HEK293 (cell line): ENCODE measurements around the gene SNX10.
"Not testable (repeated sequence)": the region's sequence is repeated elsewhere in the genome, so short reads cannot be mapped to it uniquely, and the experiment has no call there.

Source experiments
- CTCF ChIA-PET: fragments of 350-600 bp; formaldehyde crosslinking; extraction: SDS; loops from one replicate; lab custom pipeline; 2021; ENCODE audit warnings: antibody characterized with exemption; lab: Yijun Ruan, JAX
- POLR2A ChIA-PET: fragments of 300-600 bp; formaldehyde crosslinking; extraction: SDS; loops from one replicate; lab custom pipeline; 2020; ENCODE audit warnings: antibody characterized with exemption, inconsistent platforms; lab: Yijun Ruan, JAX
- H3K27ac ChIP-seq: fragments of 200-500 bp; sonication (Bioruptor generic); 2 replicates; pipeline ENCODE4 v1.5.1; 2014; ENCODE audit warnings: low read depth, low read length, control low read depth, inconsistent platforms; ENCODE audit errors: extremely low read depth
- H3K36me3 ChIP-seq, 2 experiments: fragments of 200-500 bp in 1 of 2; sonication (Bioruptor generic) in 1 of 2; 1 replicate in 1 of 2; 2 replicates in 1 of 2; pipeline ENCODE4 v1.5.1; 2014 to 2017; ENCODE audit warnings: inconsistent platforms in 2 of 2, low read length in 2 of 2; ENCODE audit not compliant: control insufficient read depth in 2 of 2, insufficient read depth in 1 of 2
- H3K4me1 ChIP-seq: fragments of 200-500 bp; sonication (Bioruptor generic); 2 replicates; pipeline ENCODE4 v1.5.1; 2014; ENCODE audit warnings: mild to moderate bottlenecking, low read length, inconsistent platforms; ENCODE audit not compliant: control insufficient read depth, insufficient read depth
- H3K4me3 ChIP-seq: 2 replicates; pipeline ENCODE4 v1.5.1; 2011; ENCODE audit warnings: low read depth, mild to moderate bottlenecking, control low read depth, low read length, moderate library complexity
- H3K9me3 ChIP-seq: fragments of 200-500 bp; sonication (Bioruptor generic); 2 replicates; pipeline ENCODE4 v1.5.1; 2014; ENCODE audit warnings: low read depth, low read length, inconsistent platforms; ENCODE audit not compliant: control insufficient read depth, insufficient read depth
- KLF1 ChIP-seq: fragments of 450-650 bp; formaldehyde crosslinking; IDR thresholded peaks from 2 replicates; pipeline ENCODE4 v1.5.1; 2016; ENCODE audit warnings: missing biosample characterization, missing genetic modification characterization
- KLF9 ChIP-seq: fragments of 450-650 bp; formaldehyde crosslinking; IDR thresholded peaks from 2 replicates; pipeline ENCODE4 v1.5.1; 2016; ENCODE audit warnings: missing biosample characterization, missing genetic modification characterization, low read depth
- MZF1 ChIP-seq: fragments of 450-650 bp; formaldehyde crosslinking; IDR thresholded peaks from 2 replicates; pipeline ENCODE4 v1.5.1; 2017; ENCODE audit warnings: missing biosample characterization, missing genetic modification characterization, borderline replicate concordance
- SCRT2 ChIP-seq: fragments of 450-650 bp; formaldehyde crosslinking; IDR thresholded peaks from 2 replicates; pipeline ENCODE4 v1.5.1; 2016; ENCODE audit warnings: missing biosample characterization, missing genetic modification characterization
- SP2 ChIP-seq: fragments of 450-650 bp; formaldehyde crosslinking; IDR thresholded peaks from 2 replicates; pipeline ENCODE4 v1.5.1; 2016; ENCODE audit warnings: missing biosample characterization, missing genetic modification characterization
- SP7 ChIP-seq: fragments of 450-650 bp; formaldehyde crosslinking; IDR thresholded peaks from 2 replicates; pipeline ENCODE4 v1.5.1; 2016; ENCODE audit warnings: missing biosample characterization, missing genetic modification characterization
- TCF7L2 ChIP-seq: IDR thresholded peaks from 2 replicates; pipeline ENCODE4 v1.6.1; 2011; ENCODE audit warnings: low read depth, mild to moderate bottlenecking, inconsistent platforms, low read length, moderate library complexity, borderline replicate concordance
- ZBTB10 ChIP-seq: fragments of 450-650 bp; formaldehyde crosslinking; IDR thresholded peaks from 2 replicates; pipeline ENCODE4 v1.5.1; 2016; ENCODE audit warnings: missing biosample characterization, missing genetic modification characterization
- ZNF133 ChIP-seq: fragments of 450-650 bp; formaldehyde crosslinking; IDR thresholded peaks from 2 replicates; pipeline ENCODE4 v1.5.1; 2016; ENCODE audit warnings: missing biosample characterization, missing genetic modification characterization
- ZNF155 ChIP-seq: fragments of 450-650 bp; formaldehyde crosslinking; IDR thresholded peaks from 2 replicates; pipeline ENCODE4 v1.5.1; 2016; ENCODE audit warnings: missing biosample characterization, missing genetic modification characterization
- ZNF239 ChIP-seq: fragments of 450-650 bp; formaldehyde crosslinking; IDR thresholded peaks from 2 replicates; pipeline ENCODE4 v1.5.1; 2016; ENCODE audit warnings: missing biosample characterization, missing genetic modification characterization
- ZNF366 ChIP-seq: fragments of 450-650 bp; formaldehyde crosslinking; conservative IDR thresholded peaks from 2 replicates; pipeline ENCODE4 v1.5.1; 2016; ENCODE audit warnings: missing biosample characterization, missing genetic modification characterization
- ZNF433 ChIP-seq: fragments of 450-650 bp; formaldehyde crosslinking; IDR thresholded peaks from 2 replicates; pipeline ENCODE4 v1.5.1; 2016; ENCODE audit warnings: missing biosample characterization, missing genetic modification characterization, low read depth
- ZNF596 ChIP-seq: fragments of 450-650 bp; IDR thresholded peaks from 2 replicates; pipeline ENCODE4 v1.5.0; 2018; ENCODE audit warnings: missing biosample characterization, mild to moderate bottlenecking, missing genetic modification characterization, moderate library complexity
- ZNF701 ChIP-seq: fragments of 450-650 bp; formaldehyde crosslinking; IDR thresholded peaks from 2 replicates; pipeline ENCODE4 v1.5.1; 2016; ENCODE audit warnings: missing biosample characterization, missing genetic modification characterization
- ZSCAN16 ChIP-seq: fragments of 450-650 bp; formaldehyde crosslinking; IDR thresholded peaks from 2 replicates; pipeline ENCODE4 v1.5.1; 2016; ENCODE audit warnings: missing biosample characterization, missing genetic modification characterization

The SNX10 gene

GRCh38 chr7:26284477-26284876 lies 7.2 kb upstream of the SNX10 start (continued):
- TF ChIP-seq ZBTB10 (tag by site-specific recombination), result no peak

GRCh38 chr7:26284995-26285632 lies 6.5 kb upstream of the SNX10 start:
- TF ChIP-seq MZF1 (peak; percentile 41; the same call in 1 of the 2 replicates), ZNF133 (tag by site-specific recombination) (peak; percentile 73), ZNF596 (tag by site-specific recombination) (no peak), ZNF366 (tag by site-specific recombination) (no peak), KLF9 (tag by site-specific recombination) (no peak), ZNF701 (no peak)
- Histone ChIP-seq H3K4me1 (no peaks in the 10 kb centered on the region), H3K9me3 (no peaks in the 10 kb centered on the region), H3K36me3 (no peaks in the 10 kb centered on the region), H3K27ac (no peak overlapping the region), H3K4me3 (no peak overlapping the region)
- ChIA-PET POLR2A (interaction anchor here (1.0 kb wide), 1 partner anchor 85 kb away, joined by 3 read pairs; no protein-coding TSS in a partner anchor), CTCF (interaction anchor here (0.6 to 1.0 kb wide), 10 partner anchors 34 to 392 kb away, joined by 3 to 6 read pairs (median 3); no protein-coding TSS in a partner anchor)

- POLR2A ChIA-PET, result no interaction called here
Measured at GRCh38 chr7:26286157-26286556, 5.5 kb upstream of the SNX10 start.

GRCh38 chr7:26288126-26288525 lies 3.5 kb upstream of the SNX10 start:
- POLR2A ChIA-PET, H3K27ac ChIP-seq, H3K36me3 ChIP-seq, H3K4me1 ChIP-seq, H3K4me3 ChIP-seq, H3K9me3 ChIP-seq: not testable (repeated sequence)
- CTCF ChIA-PET, result interaction anchor here (0.6 to 0.7 kb wide), 3 partner anchors 23 to 1220 kb away, joined by 3 to 4 read pairs (median 4); no protein-coding TSS in a partner anchor

More at GRCh38 chr7:26286157-26286556, 5.5 kb upstream of the SNX10 start:
- no peak overlapping the region for H3K27ac ChIP-seq
- no peaks in the 10 kb centered on the region for H3K9me3 ChIP-seq
- H3K36me3 ChIP-seq, result no peaks in the 10 kb centered on the region
- no peak overlapping the region for H3K4me3 ChIP-seq
- CTCF ChIA-PET, result no interaction called here
- TF ChIP-seq ZBTB10 (tag by site-specific recombination) (no peak), SP7 (tag by site-specific recombination) (no peak), ZSCAN16 (tag by site-specific recombination) (no peak), TCF7L2 (no peak), SCRT2 (tag by site-specific recombination) (no peak), KLF1 (tag by site-specific recombination) (no peak), MZF1 (no peak), ZNF433 (no peak), SP2 (tag by site-specific recombination) (no peak), ZNF155 (tag by site-specific recombination) (no peak), ZNF239 (tag by site-specific recombination) (no peak)
- H3K4me1 ChIP-seq, result no peaks in the 10 kb centered on the region
